K562 (cell line): ENCODE data around the gene ISY1. TPM values are rescaled to one million over a fixed set of nuclear protein-coding genes. Genes with fewer than 3 reads are reported as not detected.

Source experiments
- ATAC-seq: fragments of 200-7000 bp; cut with Tn5 transposase; 3 replicates; pipeline ENCODE4 v1.9.1; 2020; ENCODE audit warnings: moderate library complexity
- BruUV-seq: library from RNA; stranded (reverse); fragments of 400-500 nt; replicated peaks from 2 replicates; lab custom pipeline; 2021; lab: Mats Ljungman, UMichigan
- CTCF ChIA-PET: fragments of 300-600 bp; formaldehyde crosslinking; extraction: SDS; loops from one replicate; lab custom pipeline; 2021; ENCODE audit warnings: low intra/inter-chr PET ratio; lab: Yijun Ruan, JAX
- POLR2A ChIA-PET: fragments of 300-600, 350-650 bp; sonication (Branson Sonifier 250); formaldehyde crosslinking; extraction: SDS; loops from one replicate; lab custom pipeline; 2021; ENCODE audit warnings: antibody characterized with exemption, inconsistent platforms; lab: Yijun Ruan, JAX
- DNase-seq, 4 experiments: peaks; one replicate each; pipeline versions ENCODE4 v3.0.0 to v3.0.0-alpha.2; 2011 to 2018; ENCODE audit warnings: low spot score in 3 of 4, mixed read lengths in 3 of 4; ENCODE audit errors: extremely low read depth in 1 of 4
- FAIRE-seq: peaks from 2 replicates; lab custom pipeline; 2011; peaks lifted over from hg19 to GRCh38; lab: Jason Lieb, UNC
- H2AFZ ChIP-seq: 2 replicates; pipeline ENCODE4 v1.6.0; 2011; ENCODE audit warnings: low read depth, low read length, control low read depth, inconsistent platforms
- H3K27ac ChIP-seq: fragments of 200-600 bp; 3 replicates; pipeline ENCODE4 v1.8.0; 2011; ENCODE audit warnings: low read depth, mild to moderate bottlenecking, control low read depth, inconsistent platforms, low read length, moderate library complexity, mixed read lengths; ENCODE audit errors: extremely low read depth
- H3K27me3 ChIP-seq, 2 experiments: fragments of 300-600 bp in 1 of 2; 2 replicates in 1 of 2; 3 replicates in 1 of 2; pipeline versions ENCODE4 v1.6.0 to v1.8.0; 2011; ENCODE audit warnings: inconsistent platforms in 2 of 2, low read length in 2 of 2, mild to moderate bottlenecking in 1 of 2, mixed read lengths in 1 of 2, moderate library complexity in 1 of 2; ENCODE audit not compliant: control insufficient read depth in 2 of 2, insufficient read depth in 2 of 2
- H3K36me3 ChIP-seq: fragments of 300-600 bp; 3 replicates; pipeline ENCODE4 v1.8.0; 2011; ENCODE audit warnings: mild to moderate bottlenecking, low read length, inconsistent platforms; ENCODE audit not compliant: control insufficient read depth, insufficient read depth
- H3K4me1 ChIP-seq, 2 experiments: fragments of 200-600 bp in 1 of 2; replicated peaks in 1 of 2; 2 replicates in 1 of 2; 3 replicates in 1 of 2; pipeline versions ENCODE4 v1.5.1 to v1.8.0; 2011; ENCODE audit warnings: inconsistent platforms in 2 of 2, low read length in 2 of 2, mild to moderate bottlenecking in 1 of 2, mixed read lengths in 1 of 2, moderate library complexity in 1 of 2; ENCODE audit not compliant: control insufficient read depth in 2 of 2, insufficient read depth in 2 of 2
- H3K4me2 ChIP-seq: 2 replicates; pipeline ENCODE4 v1.6.1; 2011; ENCODE audit warnings: low read length, control low read depth, inconsistent platforms, mixed read lengths; ENCODE audit not compliant: insufficient read depth
- H3K4me3 ChIP-seq: fragments of 200-600 bp; sonication (generic), shearing (Covaris generic); 2 replicates; pipeline ENCODE4 v1.5.1; 2016; ENCODE audit warnings: control low read depth, inconsistent platforms
- H3K79me2 ChIP-seq: fragments of 200-600 bp; 3 replicates; pipeline ENCODE4 v1.8.0; 2011; ENCODE audit warnings: low read length, inconsistent platforms; ENCODE audit not compliant: control insufficient read depth, insufficient read depth
- H3K9ac ChIP-seq, 2 experiments: 2 replicates each; pipeline versions ENCODE4 v1.6.0 to v1.6.1; 2011; ENCODE audit warnings: low read depth in 2 of 2, low read length in 2 of 2, control low read depth in 1 of 2, inconsistent platforms in 1 of 2, mild to moderate bottlenecking in 1 of 2, mixed read lengths in 1 of 2; ENCODE audit not compliant: insufficient read depth in 1 of 2
- H3K9me1 ChIP-seq: one replicate; pipeline ENCODE4 v1.6.0; 2011; ENCODE audit warnings: inconsistent platforms, mild to moderate bottlenecking, low read length, moderate library complexity; ENCODE audit not compliant: control insufficient read depth, insufficient read depth
- H3K9me3 ChIP-seq: replicated peaks from 2 replicates; pipeline ENCODE4 v1.5.1; 2011; ENCODE audit warnings: low read depth, low read length, inconsistent platforms; ENCODE audit not compliant: control insufficient read depth, insufficient read depth
- H4K20me1 ChIP-seq: replicated peaks from 2 replicates; pipeline ENCODE4 v1.6.1; 2011; ENCODE audit warnings: low read length, inconsistent platforms, mixed read lengths; ENCODE audit not compliant: control insufficient read depth, insufficient read depth
- ADNP ChIP-seq: fragments of 200-800 bp; sonication (Bioruptor generic); IDR thresholded peaks from 2 replicates; pipeline ENCODE4 v1.6.1; 2016; ENCODE audit warnings: missing genetic modification characterization, missing compliant biosample characterization
- BCOR ChIP-seq: fragments of 450-650 bp; IDR thresholded peaks from 2 replicates; pipeline ENCODE4 v1.6.1; 2016
- BRD4 ChIP-seq: fragments of 200-600 bp; sonication (generic); IDR thresholded peaks from 2 replicates; pipeline ENCODE4 v1.6.1; 2017; ENCODE audit warnings: inconsistent platforms
- CC2D1A ChIP-seq: fragments of 450-650 bp; IDR thresholded peaks from 2 replicates; pipeline ENCODE4 v1.6.1; 2017; ENCODE audit warnings: mild to moderate bottlenecking
- FOXJ2 ChIP-seq: fragments of 200-800 bp; sonication (Bioruptor generic); IDR thresholded peaks from 2 replicates; pipeline ENCODE4 v1.6.1; 2016; ENCODE audit warnings: missing genetic modification characterization, missing compliant biosample characterization
- IRF9 ChIP-seq: fragments of 450-650 bp; IDR thresholded peaks from 2 replicates; pipeline ENCODE4 v1.6.1; 2016; ENCODE audit warnings: missing biosample characterization, missing genetic modification characterization
- KAT7 ChIP-seq: sonication (generic); formaldehyde crosslinking; IDR thresholded peaks from 2 replicates; pipeline ENCODE4 v1.8.0; 2022; ENCODE audit warnings: missing genetic modification reagents, mild to moderate bottlenecking, borderline replicate concordance
- MCM3 ChIP-seq: fragments of 450-650 bp; IDR thresholded peaks from 2 replicates; pipeline ENCODE4 v1.6.1; 2016
- PCBP1 ChIP-seq: fragments of 200-400 bp; formaldehyde crosslinking; IDR thresholded peaks from 2 replicates; pipeline ENCODE4 v1.6.1; 2018; ENCODE audit warnings: mild to moderate bottlenecking, low read depth, low read length; ENCODE audit not compliant: poor library complexity, severe bottlenecking
- PHTF2 ChIP-seq: fragments of 250-450 bp; sonication (Bioruptor Pico); IDR thresholded peaks from 2 replicates; pipeline ENCODE4 v1.5.0; 2021; ENCODE audit warnings: mild to moderate bottlenecking
- RHOXF2B ChIP-seq: fragments of 250-450 bp; sonication (Bioruptor Pico); conservative IDR thresholded peaks from 2 replicates; pipeline ENCODE4 v1.5.1; 2021
- SETDB1 ChIP-seq: IDR thresholded peaks from one replicate; pipeline ENCODE4 v1.6.1; 2012; ENCODE audit warnings: low read length, control low read depth, inconsistent platforms
- SPI1 ChIP-seq: IDR thresholded peaks from 2 replicates; pipeline ENCODE4 v1.6.1; 2011; ENCODE audit warnings: low read depth, low read length, control low read depth, borderline replicate concordance
- SRF ChIP-seq, 2 experiments: fragments of 250-450, 450-650 bp in 1 of 2; sonication (Bioruptor Pico) in 1 of 2; sonication (generic) in 1 of 2; formaldehyde crosslinking; IDR thresholded peaks; 2 replicates each; pipeline versions ENCODE4 v1.5.0 to v1.5.1; 2020 to 2022; ENCODE audit warnings: mild to moderate bottlenecking in 1 of 2, missing genetic modification reagents in 1 of 2
- ZNF174 ChIP-seq: fragments of 250-450 bp; sonication (Bioruptor Pico); IDR thresholded peaks from 2 replicates; pipeline ENCODE4 v1.4.0; 2020; ENCODE audit warnings: mild to moderate bottlenecking
- ZNF24 ChIP-seq: fragments of 450-650 bp; IDR thresholded peaks from 2 replicates; pipeline ENCODE4 v1.6.1; 2016
- ZNF318 ChIP-seq, 2 experiments: fragments of 450-650 bp; IDR thresholded peaks; 2 replicates each; pipeline ENCODE4 v1.6.1; 2016; ENCODE audit warnings: mild to moderate bottlenecking in 2 of 2, borderline replicate concordance in 1 of 2, low read depth in 1 of 2, moderate library complexity in 1 of 2
- in situ Hi-C: fragments of 300-500 bp; cut with MboI; formaldehyde crosslinking; loops from 4 replicates; pipeline ENCODE4 v1.15.0; 2018; ENCODE audit warnings: inconsistent platforms, mixed read lengths
- intact Hi-C: fragments of 100-400 bp; cut with micrococcal nuclease; formaldehyde crosslinking; loops from 2 replicates; pipeline ENCODE4 v1.14.2; 2022
- polyA plus RNA-seq, 8 experiments: library from polyadenylated mRNA; depleted of rRNA in 4 of 8; stranded (reverse) in 5 of 8; unstranded in 3 of 8; fragments of >200 nt; fragmentation: Nextera tagmentation in 2 of 8; fragmentation: Illumina TruSeq in 1 of 8; extraction: Ambion mirVana in 2 of 8; extraction: Trizol in 1 of 8; gene quantifications; 2 replicates each; pipeline versions ENCODE4 v1.2.1 to v1.2.3, GENCODE V29; 2011 to 2014; ENCODE audit warnings: inconsistent platforms in 1 of 8, missing spikeins in 1 of 8
- total RNA-seq, 7 experiments: library from RNA; depleted of rRNA in 6 of 7; stranded (reverse); fragments of >200 nt in 6 of 7; fragmentation: Illumina TruSeq in 2 of 7; extraction: Trizol in 2 of 7; gene quantifications; 2 replicates each; pipeline versions ENCODE4 v1.2.1 to v1.2.3, GENCODE V29; 2011 to 2021; ENCODE audit warnings: low replicate concordance in 1 of 7

The ISY1 gene
- total and polyA plus RNA-seq, 9 of the 15 experiments (the other 6 are each of a cell fraction or from before 2014, with no cell fraction given): 23.5 to 50.0 (median 32.9) TPM

GRCh38 chr3:129117134-129117533, 43.7 kb downstream of the ISY1 start:
- Histone ChIP-seq H3K4me1 (peaks cover 22 to 25% of the 10 kb centered on the region in 2 experiments), H3K27ac (no peak overlapping the region), H3K4me3 (no peak overlapping the region)
- TF ChIP-seq SRF (CRISPR knock-in tag; IDR thresholded peaks at IDR 0.05): no peak
- TF ChIP-seq CC2D1A: no peak
- peak; percentile 78 for TF ChIP-seq BCOR
- no peak for TF ChIP-seq IRF9 (tag)
- TF ChIP-seq ZNF24: no peak
- TF ChIP-seq RHOXF2B (CRISPR knock-in tag): no peak
- TF ChIP-seq FOXJ2 (tag): no peak
- no peak for TF ChIP-seq SETDB1
- no peak for TF ChIP-seq ZNF318 (IDR thresholded peaks at IDR 0.05; ENCODE audit: borderline replicate concordance in 1 of 2, low read depth in 1 of 2)
- no peak for TF ChIP-seq ZNF174 (CRISPR knock-in tag)
- TF ChIP-seq SPI1: no peak
- no peak for TF ChIP-seq PHTF2 (CRISPR knock-in tag)
- TF ChIP-seq PCBP1: no peak
- no peak for TF ChIP-seq KAT7 (CRISPR knock-in tag)
- TF ChIP-seq MCM3: no peak
- no peak for TF ChIP-seq BRD4
- TF ChIP-seq ADNP (tag): peak; percentile 75

More at GRCh38 chr3:129117134-129117533, 43.7 kb downstream of the ISY1 start:
- Histone ChIP-seq H3K9me1 (no peaks in the 10 kb centered on the region), H3K36me3 (no peaks in the 10 kb centered on the region; the same call in 2 of the 3 replicates), H4K20me1 (no peaks in the 10 kb centered on the region), H2AFZ (no peak overlapping the region), H3K9ac (no peak overlapping the region), H3K79me2 (peaks cover 15% of the 10 kb centered on the region; the same call in 2 of the 3 replicates), H3K27me3 (no peaks in the 10 kb centered on the region), H3K9me3 (no peaks in the 10 kb centered on the region), H3K4me2 (no peak overlapping the region)
- no peak for DNase-seq
- ChIA-PET CTCF (no interaction called here), POLR2A (interaction anchor here (0.6 to 1.0 kb wide), 3 partner anchors 11 to 175 kb away, joined by 3 to 4 read pairs (median 4); no protein-coding TSS in a partner anchor)
- intact Hi-C loops: no loop called here
- in situ Hi-C loops: no loop called here
- no TSS peak for BruUV-seq
- FAIRE-seq: no peak
- ATAC-seq: no peak
